H9 (cell line): ENCODE results near the gene TRAP1. TPM values are rescaled to one million over a fixed set of nuclear protein-coding genes. Genes with fewer than 3 reads are reported as not detected.
A peak's percentile ranks its signal among the peaks of the same experiment; 100 is the strongest.

Experiments
- DNase-seq: peaks from one replicate; pipeline ENCODE4 v3.0.0-alpha.2; 2017
- H2AFZ ChIP-seq: one replicate; pipeline ENCODE4 v1.6.1; 2013; ENCODE audit warnings: mild to moderate bottlenecking, low read length, control low read depth, moderate library complexity
- H2AK5ac ChIP-seq: 2 replicates; pipeline ENCODE4 v1.6.1; 2013; ENCODE audit warnings: low read length, control low read depth, mixed read lengths; ENCODE audit not compliant: insufficient read length
- H2BK120ac ChIP-seq: one replicate; pipeline ENCODE4 v1.6.1; 2013; ENCODE audit warnings: low read depth, mild to moderate bottlenecking, low read length, control low read depth, inconsistent platforms; ENCODE audit not compliant: poor library complexity, severe bottlenecking
- H2BK12ac ChIP-seq: 2 replicates; pipeline ENCODE4 v1.6.1; 2013; ENCODE audit warnings: low read length, control low read depth, mixed read lengths, low read depth; ENCODE audit not compliant: insufficient read length
- H2BK15ac ChIP-seq: 2 replicates; pipeline ENCODE4 v1.6.1; 2013; ENCODE audit warnings: low read depth, low read length, control low read depth
- H2BK20ac ChIP-seq: one replicate; pipeline ENCODE4 v1.6.1; 2013; ENCODE audit warnings: low read depth, mild to moderate bottlenecking, low read length, control low read depth, inconsistent platforms; ENCODE audit not compliant: poor library complexity, severe bottlenecking
- H2BK5ac ChIP-seq: 2 replicates; pipeline ENCODE4 v1.6.1; 2013; ENCODE audit warnings: low read length, control low read depth, mixed read lengths; ENCODE audit not compliant: insufficient read length
- H3K14ac ChIP-seq: 2 replicates; pipeline ENCODE4 v1.6.1; 2013; ENCODE audit warnings: low read length, control low read depth; ENCODE audit not compliant: insufficient read depth
- H3K18ac ChIP-seq: 2 replicates; pipeline ENCODE4 v1.6.1; 2013; ENCODE audit warnings: low read depth, mild to moderate bottlenecking, mixed read lengths, low read length, control low read depth; ENCODE audit not compliant: insufficient read length
- H3K23ac ChIP-seq: 2 replicates; pipeline ENCODE4 v1.6.1; 2013; ENCODE audit warnings: low read length, control low read depth, mixed read lengths, low read depth; ENCODE audit not compliant: insufficient read length
- H3K23me2 ChIP-seq: 2 replicates; pipeline ENCODE4 v1.6.1; 2013; ENCODE audit warnings: low read depth, mild to moderate bottlenecking, mixed read lengths, low read length, control low read depth; ENCODE audit not compliant: insufficient read length, poor library complexity, severe bottlenecking
- H3K27ac ChIP-seq: 2 replicates; pipeline ENCODE4 v1.5.1; 2013; ENCODE audit warnings: low read length, control low read depth, mixed read lengths, low read depth; ENCODE audit not compliant: insufficient read length
- H3K27me3 ChIP-seq: 2 replicates; pipeline ENCODE4 v1.6.1; 2013; ENCODE audit warnings: low read length, control low read depth, inconsistent platforms; ENCODE audit not compliant: insufficient read depth
- H3K4ac ChIP-seq: 2 replicates; pipeline ENCODE4 v1.6.1; 2013; ENCODE audit warnings: low read depth, mild to moderate bottlenecking, control low read depth, inconsistent platforms, low read length, moderate library complexity
- H3K4me1 ChIP-seq: 2 replicates; pipeline ENCODE4 v1.6.1; 2013; ENCODE audit warnings: low read length, control low read depth, inconsistent platforms; ENCODE audit not compliant: insufficient read depth
- H3K4me2 ChIP-seq: 2 replicates; pipeline ENCODE4 v1.6.1; 2013; ENCODE audit warnings: low read length, control low read depth, mixed read lengths; ENCODE audit not compliant: insufficient read length, insufficient read depth
- H3K56ac ChIP-seq: 2 replicates; pipeline ENCODE4 v1.6.1; 2013; ENCODE audit warnings: low read depth, mild to moderate bottlenecking, mixed read lengths, low read length, control low read depth; ENCODE audit not compliant: insufficient read length
- H3K79me1 ChIP-seq: 2 replicates; pipeline ENCODE4 v1.6.1; 2013; ENCODE audit warnings: low read depth, mild to moderate bottlenecking, moderate library complexity, low read length, control low read depth, inconsistent platforms; ENCODE audit not compliant: insufficient read depth, poor library complexity, severe bottlenecking
- H3K79me2 ChIP-seq: 2 replicates; pipeline ENCODE4 v1.6.1; 2013; ENCODE audit warnings: low read length, control low read depth, inconsistent platforms; ENCODE audit not compliant: insufficient read depth
- H3K9ac ChIP-seq: 2 replicates; pipeline ENCODE4 v1.6.1; 2013; ENCODE audit warnings: low read length, control low read depth, mixed read lengths; ENCODE audit not compliant: insufficient read length; ENCODE audit errors: extremely low read depth
- H3K9me3 ChIP-seq: one replicate; pipeline ENCODE4 v1.6.1; 2013; ENCODE audit warnings: low read depth, low read length, inconsistent platforms; ENCODE audit not compliant: control insufficient read depth
- H3T11ph ChIP-seq: one replicate; pipeline ENCODE4 v1.6.1; 2013; ENCODE audit warnings: mild to moderate bottlenecking, low read length, control low read depth, inconsistent platforms
- H4K20me1 ChIP-seq: one replicate; pipeline ENCODE4 v1.6.1; 2013; ENCODE audit not compliant: control insufficient read depth, insufficient read length, insufficient read depth
- H4K5ac ChIP-seq: 2 replicates; pipeline ENCODE4 v1.6.1; 2013; ENCODE audit warnings: low read depth, mild to moderate bottlenecking, mixed read lengths, low read length, control low read depth; ENCODE audit not compliant: insufficient read length
- H4K8ac ChIP-seq: replicated peaks from 2 replicates; pipeline ENCODE4 v1.6.1; 2013; ENCODE audit warnings: low read length, control low read depth, mixed read lengths, low read depth; ENCODE audit not compliant: insufficient read length
- H4K91ac ChIP-seq: 2 replicates; pipeline ENCODE4 v1.6.1; 2013; ENCODE audit warnings: low read depth, mild to moderate bottlenecking, moderate library complexity, mixed read lengths, low read length, control low read depth; ENCODE audit not compliant: insufficient read length
- H3K27ac Mint-ChIP-seq, 3 experiments: 2 replicates in 2 of 3; 3 replicates in 1 of 3; pipeline ENCODE4 v1.8.0; 2020 to 2021; ENCODE audit warnings: mixed read lengths in 3 of 3, mild to moderate bottlenecking in 1 of 3, moderate library complexity in 1 of 3
- H3K27me3 Mint-ChIP-seq: 2 replicates; pipeline ENCODE4 v1.8.0; 2021; ENCODE audit warnings: low read depth, mild to moderate bottlenecking, moderate library complexity, mixed read lengths
- H3K36me3 Mint-ChIP-seq, 3 experiments: 2 replicates in 2 of 3; 3 replicates in 1 of 3; pipeline ENCODE4 v1.8.0; 2020 to 2021; ENCODE audit warnings: low read depth in 3 of 3, mixed read lengths in 3 of 3; ENCODE audit not compliant: insufficient read depth in 1 of 3
- H3K4me1 Mint-ChIP-seq, 2 experiments: 2 replicates each; pipeline ENCODE4 v1.8.0; 2020; ENCODE audit warnings: mixed read lengths in 2 of 2
- H3K4me3 Mint-ChIP-seq, 2 experiments: 2 replicates in 1 of 2; 3 replicates in 1 of 2; pipeline ENCODE4 v1.8.0; 2020 to 2021; ENCODE audit warnings: mild to moderate bottlenecking in 2 of 2, mixed read lengths in 2 of 2, moderate library complexity in 1 of 2
- H3K9me3 Mint-ChIP-seq, 2 experiments: 2 replicates in 1 of 2; 3 replicates in 1 of 2; pipeline ENCODE4 v1.8.0; 2020; ENCODE audit warnings: mild to moderate bottlenecking in 2 of 2, mixed read lengths in 2 of 2, moderate library complexity in 1 of 2
- CTCF ChIP-seq: fragments of 200-600 bp; sonication (generic); conservative IDR thresholded peaks from 3 replicates; pipeline ENCODE4 v1.8.0; 2021; ENCODE audit warnings: antibody characterized with exemption, mild to moderate bottlenecking
- WGBS: extraction: QIAGEN DNeasy Blood & Tissue Kit; methylation state at CpG from one replicate; pipeline ENCODE4 v1.1.7; 2013; ENCODE audit warnings: missing lambda C conversion rate, low lambda C conversion rate, mixed read lengths; ENCODE audit not compliant: insufficient read length; ENCODE audit errors: extremely low coverage; 5-methylcytosine and 5-hydroxymethylcytosine counted together
- total RNA-seq: library from RNA; stranded (reverse); gene quantifications from 2 replicates; pipeline ENCODE4 v1.2.1, GENCODE V29; 2021

TRAP1 gene
- total RNA-seq, 1 experiment from 2014 or later, result 211 TPM

- Histone ChIP-seq H3K79me1 (no peaks in the 10 kb centered on the region), H3K4me2 (no peak overlapping the region), H2BK20ac (no peak overlapping the region), H2BK15ac (no peak overlapping the region), H4K20me1 (no peaks in the 10 kb centered on the region), H4K5ac (no peak overlapping the region), H3K27me3 (no peaks in the 10 kb centered on the region), H3K18ac (no peak overlapping the region), H2AK5ac (no peak overlapping the region), H2BK12ac (no peak overlapping the region), H3K14ac (no peak overlapping the region), H3K4me1 (peaks cover 8% of the 10 kb centered on the region), H2BK5ac (no peak overlapping the region), H4K91ac (no peak overlapping the region), H3K9ac (no peak overlapping the region), H2BK120ac (no peak overlapping the region), H3K23me2 (peaks cover 4% of the 10 kb centered on the region), H2AFZ (no peak overlapping the region), H3K9me3 (no peaks in the 10 kb centered on the region), H3K79me2 (no peaks in the 10 kb centered on the region), H3K4ac (no peak overlapping the region), H4K8ac (no peak overlapping the region), H3K27ac (no peak overlapping the region), H3T11ph (no peak overlapping the region), H3K23ac (no peak overlapping the region), H3K56ac (no peak overlapping the region)
- no peak for DNase-seq
- Mint-ChIP-seq H3K27me3 (no peaks in the 10 kb centered on the region), H3K9me3 (peaks cover 3 to 9% of the 10 kb centered on the region in 2 experiments; a peak in 4 of 5 replicates), H3K4me3 (no peak overlapping the region), H3K4me1 (peaks cover 66 to 67% of the 10 kb centered on the region in 2 experiments), H3K36me3 (peaks cover 0 to 10% (median 5%) of the 10 kb centered on the region in 3 experiments), H3K27ac (peak overlapping the region in 1 of 3 experiments; percentile 24; a peak in 2 of 7 replicates)
- TF ChIP-seq CTCF, result no peak
- WGBS, result no CpG with 5 or more reads among the region's 9 CpGs
These were observed 75.4 kb downstream of the TRAP1 start for GRCh38 chr16:3641801-3642396.
